Thyroid gland (tissue), 4 donors: Measurements from ENCODE around the gene GSN.

ENCODE experiments used
- POLR2A ChIP-seq, 2 donors: fragments of 450-650 bp; IDR thresholded peaks; one replicate each; pipeline ENCODE4 v1.6.1; 2017; ENCODE audit warnings: antibody characterized with exemption in 2 of 2, mild to moderate bottlenecking in 2 of 2, moderate library complexity in 1 of 2
- TF ChIP-seq, protein P1 (sequence below), 6 experiments: fragments of 200-600 bp in 3 of 6; fragments of 450-650 bp in 3 of 6; sonication (generic) in 3 of 6; IDR thresholded peaks; one replicate each; pipeline ENCODE4 v1.5.1; 2016 to 2019; ENCODE audit warnings: antibody characterized with exemption in 6 of 6, mild to moderate bottlenecking in 2 of 6, inconsistent platforms in 1 of 6, moderate library complexity in 1 of 6

DNA sequence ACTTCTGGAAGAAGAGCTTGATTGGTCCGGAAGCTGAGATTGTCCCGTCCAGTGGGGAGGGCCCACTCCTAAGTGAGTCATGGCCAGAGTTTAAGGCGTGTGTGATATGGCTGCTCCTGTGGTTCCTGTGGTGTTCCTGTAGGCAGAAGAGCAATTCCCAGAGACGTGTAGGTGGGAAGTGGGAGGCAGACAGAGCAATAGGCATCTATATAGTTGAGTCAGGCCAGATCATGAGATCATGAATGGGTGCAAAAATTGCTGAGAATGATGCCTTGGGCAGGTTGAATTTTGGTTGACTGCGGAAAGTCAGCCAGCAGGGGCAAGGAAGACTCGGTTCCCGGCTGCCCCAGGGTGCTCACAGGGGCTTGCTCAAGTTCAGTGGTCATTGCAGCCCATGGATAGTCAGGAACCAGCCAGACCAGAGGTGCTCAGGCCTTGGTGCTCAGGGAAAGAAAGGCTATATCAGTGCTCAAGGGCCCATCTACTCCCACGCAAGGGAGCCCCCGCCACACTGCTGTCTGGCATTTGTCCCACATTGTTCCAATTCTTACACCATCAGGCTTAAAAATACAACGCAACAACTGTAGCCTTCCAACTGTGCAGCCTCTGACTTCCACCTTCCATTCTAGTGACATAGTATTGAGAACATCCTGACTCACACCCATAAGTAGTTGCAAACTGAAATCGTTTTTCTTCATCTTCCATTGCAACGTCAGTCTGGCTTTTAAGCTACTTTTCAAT is 21.0 kb upstream of the GSN start:
- TF ChIP-seq, protein P1, sequence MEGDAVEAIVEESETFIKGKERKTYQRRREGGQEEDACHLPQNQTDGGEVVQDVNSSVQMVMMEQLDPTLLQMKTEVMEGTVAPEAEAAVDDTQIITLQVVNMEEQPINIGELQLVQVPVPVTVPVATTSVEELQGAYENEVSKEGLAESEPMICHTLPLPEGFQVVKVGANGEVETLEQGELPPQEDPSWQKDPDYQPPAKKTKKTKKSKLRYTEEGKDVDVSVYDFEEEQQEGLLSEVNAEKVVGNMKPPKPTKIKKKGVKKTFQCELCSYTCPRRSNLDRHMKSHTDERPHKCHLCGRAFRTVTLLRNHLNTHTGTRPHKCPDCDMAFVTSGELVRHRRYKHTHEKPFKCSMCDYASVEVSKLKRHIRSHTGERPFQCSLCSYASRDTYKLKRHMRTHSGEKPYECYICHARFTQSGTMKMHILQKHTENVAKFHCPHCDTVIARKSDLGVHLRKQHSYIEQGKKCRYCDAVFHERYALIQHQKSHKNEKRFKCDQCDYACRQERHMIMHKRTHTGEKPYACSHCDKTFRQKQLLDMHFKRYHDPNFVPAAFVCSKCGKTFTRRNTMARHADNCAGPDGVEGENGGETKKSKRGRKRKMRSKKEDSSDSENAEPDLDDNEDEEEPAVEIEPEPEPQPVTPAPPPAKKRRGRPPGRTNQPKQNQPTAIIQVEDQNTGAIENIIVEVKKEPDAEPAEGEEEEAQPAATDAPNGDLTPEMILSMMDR (IDR thresholded peaks at IDR 0.05), result no peak
- TF ChIP-seq POLR2A (IDR thresholded peaks at IDR 0.05), result no peak
